Heart left ventricle (tissue), 13 donors: ENCODE results near the gene KRTAP16-1.

Experiments used
- POLR2A ChIP-seq, 2 donors: fragments of 450-650 bp; IDR thresholded peaks; one replicate each; pipeline ENCODE4 v1.6.1; 2017; ENCODE audit warnings: antibody characterized with exemption in 2 of 2, mild to moderate bottlenecking in 2 of 2, moderate library complexity in 2 of 2
- TF ChIP-seq, protein P1 (sequence below), 12 donors: fragments of 200-600 bp; sonication (generic) in 4 of 12; IDR thresholded peaks; one replicate each; pipeline versions ENCODE4 v1.5.0 to v1.8.0; 2018 to 2022; ENCODE audit warnings: antibody characterized with exemption in 12 of 12, mild to moderate bottlenecking in 5 of 12
- donor health status: ischemic (EF 13 %, LVEDD 7.1; RV severe dilation, severe dysfunction).
- donor health status: DM: no; HTN: yes; CAD: no.
- donor health status: DM: no; HTN: no; CAD: no.
- donor health status: ischemic (EF 25% LVEDD 6.9; RV normal size, moderate dysfunction).
- donor health status: ischemic (EF 25% LVEDD 5.7; RV mildly dilated, moderate dysfunction).
- donor health status: ischemic (EF 35%, LVEDD 5.7; RV mildly dilated, moderate dysfunction).
- donor health status: nonischemic (EF 11% LVEDD 7.7; RV severe dilation, severe dysfunction).
- donor health status: DM: yes; HTN: yes; CAD: no.
- donor health status: PGD.
- donor health status: ischemic (EF 29% LVEDD 5.4; RV normal size, mild dysfunction).
- donor health status: nonischemic (EF 23%, LVEDD 6.1; RV moderate dilation, normal function).

DNA sequence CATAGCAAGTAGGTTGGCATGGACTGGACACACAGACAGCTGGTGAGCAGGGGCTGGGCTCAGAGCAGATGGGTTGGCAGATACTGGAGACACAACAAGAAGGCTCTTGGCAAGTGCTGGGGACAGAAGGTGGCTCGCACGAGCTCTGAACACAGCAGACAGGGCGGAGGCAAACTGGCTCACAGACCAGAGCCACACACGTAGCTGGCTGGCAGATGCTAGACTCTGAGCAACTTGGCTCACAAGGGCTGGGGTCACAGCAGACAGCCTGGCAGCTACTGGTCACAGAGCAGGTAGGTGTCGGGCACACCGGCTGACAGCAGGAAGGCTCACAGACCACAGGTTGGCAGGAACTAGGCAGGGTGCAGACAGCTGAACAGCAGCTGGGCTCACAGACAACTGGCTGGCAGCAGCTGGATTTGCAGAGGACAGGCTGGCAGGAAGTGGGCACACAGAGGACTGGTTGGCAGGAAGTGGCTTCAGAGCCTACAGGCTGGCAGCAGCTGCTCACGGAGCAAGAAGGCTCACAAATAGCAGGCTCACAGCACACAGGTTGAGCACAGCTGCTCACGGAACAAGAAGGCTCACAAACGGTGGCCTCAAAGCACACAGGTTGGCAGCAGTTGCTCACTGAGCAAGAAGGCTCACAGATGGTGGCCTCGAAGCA, 725 bp downstream of the KRTAP16-1 start:
- TF ChIP-seq, protein P1, sequence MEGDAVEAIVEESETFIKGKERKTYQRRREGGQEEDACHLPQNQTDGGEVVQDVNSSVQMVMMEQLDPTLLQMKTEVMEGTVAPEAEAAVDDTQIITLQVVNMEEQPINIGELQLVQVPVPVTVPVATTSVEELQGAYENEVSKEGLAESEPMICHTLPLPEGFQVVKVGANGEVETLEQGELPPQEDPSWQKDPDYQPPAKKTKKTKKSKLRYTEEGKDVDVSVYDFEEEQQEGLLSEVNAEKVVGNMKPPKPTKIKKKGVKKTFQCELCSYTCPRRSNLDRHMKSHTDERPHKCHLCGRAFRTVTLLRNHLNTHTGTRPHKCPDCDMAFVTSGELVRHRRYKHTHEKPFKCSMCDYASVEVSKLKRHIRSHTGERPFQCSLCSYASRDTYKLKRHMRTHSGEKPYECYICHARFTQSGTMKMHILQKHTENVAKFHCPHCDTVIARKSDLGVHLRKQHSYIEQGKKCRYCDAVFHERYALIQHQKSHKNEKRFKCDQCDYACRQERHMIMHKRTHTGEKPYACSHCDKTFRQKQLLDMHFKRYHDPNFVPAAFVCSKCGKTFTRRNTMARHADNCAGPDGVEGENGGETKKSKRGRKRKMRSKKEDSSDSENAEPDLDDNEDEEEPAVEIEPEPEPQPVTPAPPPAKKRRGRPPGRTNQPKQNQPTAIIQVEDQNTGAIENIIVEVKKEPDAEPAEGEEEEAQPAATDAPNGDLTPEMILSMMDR (IDR thresholded peaks at IDR 0.05), result no peak
- no peak for TF ChIP-seq POLR2A (IDR thresholded peaks at IDR 0.05)
